ENCODE data around the gene OR7G2. TPM values are rescaled to one million over a fixed set of nuclear protein-coding genes. Genes with fewer than 3 reads are reported as not detected.
A peak's percentile ranks its signal among the peaks of the same experiment; 100 is the strongest.

OR7G2 gene
- polyA plus RNA-seq, 3 donors = not detected

- no peak overlapping the region for H3K4me2 ChIP-seq (replicated peaks; ENCODE audit: extremely low read depth, low read length, poor library complexity, severe bottlenecking)
- H3K9me3 Mint-ChIP-seq = no peaks in the 10 kb centered on the region
- H3K27ac ChIP-seq (ENCODE audit: low read depth in 1 of 2, low read length in 2 of 2) = no peak overlapping the region
- H3K79me2 ChIP-seq (ENCODE audit: insufficient read depth, low read length) = no peaks in the 10 kb centered on the region
- TF ChIP-seq CTCF (IDR thresholded peaks at IDR 0.05) = no peak
- H3K27me3 ChIP-seq (ENCODE audit: control insufficient read depth in 2 of 2, insufficient read depth in 2 of 2, low read length in 2 of 2) = no peaks in the 10 kb centered on the region
- peaks cover 0 to 10% (median 0%) of the 10 kb centered on the region in 3 donors for H3K27me3 Mint-ChIP-seq (ENCODE audit: low read depth in 3 of 3)
- no peaks in the 10 kb centered on the region for H3K9me3 ChIP-seq (replicated peaks in 1 of 2; ENCODE audit: control insufficient read depth in 1 of 2, insufficient read depth in 1 of 2, low read length in 2 of 2)
- H3K36me3 Mint-ChIP-seq = no peaks in the 10 kb centered on the region
- H2AFZ ChIP-seq (ENCODE audit: insufficient read depth, low read depth, low read length, poor library complexity, severe bottlenecking) = no peak overlapping the region
- no peak for DNase-seq
- WGBS (ENCODE audit: insufficient coverage) = 97% methylated on average over 10 of the region's 10 CpGs
- no peak overlapping the region for H3K4me3 ChIP-seq (replicated peaks in 1 of 3; ENCODE audit: low read depth in 2 of 3, low read length in 3 of 3)
- H3K27ac Mint-ChIP-seq = peak overlapping the region in 1 of 7 donors; percentile 31
- no peak overlapping the region for H3K9ac ChIP-seq (ENCODE audit: insufficient read depth, low read length, poor library complexity, severe bottlenecking)
- no peaks in the 10 kb centered on the region for H3K4me1 Mint-ChIP-seq
- intact Hi-C loops (cut with micrococcal nuclease) = loop anchor here in 1 of 2 donors (10.0 kb wide), 1 partner anchor 492 kb away; no protein-coding TSS in a partner anchor
- no peak overlapping the region for H3K4me3 Mint-ChIP-seq
- H3K36me3 ChIP-seq (replicated peaks in 1 of 2; ENCODE audit: control insufficient read depth in 1 of 2, insufficient read depth in 2 of 2, low read length in 2 of 2) = no peaks in the 10 kb centered on the region
- no peaks in the 10 kb centered on the region for H4K20me1 ChIP-seq (ENCODE audit: insufficient read depth, low read length)
- H3K4me1 ChIP-seq (ENCODE audit: control insufficient read depth in 1 of 2, insufficient read depth in 2 of 2, low read length in 2 of 2) = no peaks in the 10 kb centered on the region
These were observed 30.4 kb downstream of the OR7G2 start for GRCh38 chr19:9076901-9077300.

GRCh38 chr19:9075064-9075949 lies 32.0 kb downstream of the OR7G2 start:
- H3K4me2 ChIP-seq (replicated peaks; ENCODE audit: extremely low read depth, low read length, poor library complexity, severe bottlenecking) = no peak overlapping the region
- no peaks in the 10 kb centered on the region for H3K27me3 ChIP-seq (ENCODE audit: control insufficient read depth in 2 of 2, insufficient read depth in 2 of 2, low read length in 2 of 2)
- no peaks in the 10 kb centered on the region for H3K4me1 Mint-ChIP-seq
- intact Hi-C loops (cut with micrococcal nuclease) = loop anchor here in 1 of 2 donors (10.0 kb wide), 1 partner anchor 491 kb away; no protein-coding TSS in a partner anchor
- TF ChIP-seq CTCF (IDR thresholded peaks at IDR 0.05) = no peak
- H3K4me1 ChIP-seq (ENCODE audit: control insufficient read depth in 1 of 2, insufficient read depth in 2 of 2, low read length in 2 of 2) = no peaks in the 10 kb centered on the region
- H2AFZ ChIP-seq (ENCODE audit: insufficient read depth, low read depth, low read length, poor library complexity, severe bottlenecking) = no peak overlapping the region
- H4K20me1 ChIP-seq (ENCODE audit: insufficient read depth, low read length) = no peaks in the 10 kb centered on the region
- no peak overlapping the region for H3K4me3 ChIP-seq (replicated peaks in 1 of 3; ENCODE audit: low read depth in 2 of 3, low read length in 3 of 3)
- peaks cover 0 to 10% (median 0%) of the 10 kb centered on the region in 3 donors for H3K27me3 Mint-ChIP-seq (ENCODE audit: low read depth in 3 of 3)
- H3K27ac ChIP-seq (ENCODE audit: low read depth in 1 of 2, low read length in 2 of 2) = no peak overlapping the region
- H3K36me3 ChIP-seq (replicated peaks in 1 of 2; ENCODE audit: control insufficient read depth in 1 of 2, insufficient read depth in 2 of 2, low read length in 2 of 2) = no peaks in the 10 kb centered on the region
- no peaks in the 10 kb centered on the region for H3K79me2 ChIP-seq (ENCODE audit: insufficient read depth, low read length)
- H3K9ac ChIP-seq (ENCODE audit: insufficient read depth, low read length, poor library complexity, severe bottlenecking) = no peak overlapping the region
- H3K9me3 Mint-ChIP-seq = no peaks in the 10 kb centered on the region
- peak in 1 of 3 donors; percentile 8 for DNase-seq
- WGBS (ENCODE audit: insufficient coverage) = 67% methylated on average over 6 of the region's 16 CpGs
- no peak overlapping the region for H3K27ac Mint-ChIP-seq
- no peaks in the 10 kb centered on the region for H3K36me3 Mint-ChIP-seq
- H3K4me3 Mint-ChIP-seq = no peak overlapping the region
- no peaks in the 10 kb centered on the region for H3K9me3 ChIP-seq (replicated peaks in 1 of 2; ENCODE audit: control insufficient read depth in 1 of 2, insufficient read depth in 1 of 2, low read length in 2 of 2)

Measured in CD14-positive monocyte (primary cell).